A673 (cell line): ENCODE measurements around the gene RAPGEF4. TPM values are rescaled to one million over a fixed set of nuclear protein-coding genes. Genes with fewer than 3 reads are reported as not detected.

Experiments used
- BruUV-seq: library from RNA; stranded (reverse); fragments of 400-500 nt; replicated peaks from 2 replicates; lab custom pipeline; 2021; lab: Mats Ljungman, UMichigan
- CTCF ChIA-PET: fragments of 300-600 bp; sonication (Branson Sonifier 250); formaldehyde crosslinking; loops from one replicate; lab custom pipeline; 2022; ENCODE audit warnings: antibody characterized with exemption; lab: Charles Lee
- POLR2A ChIA-PET: fragments of 300-600 bp; sonication (Branson Sonifier 250); formaldehyde crosslinking; loops from one replicate; lab custom pipeline; 2022; ENCODE audit warnings: antibody characterized with exemption; ENCODE audit not compliant: low non-redundant PET; lab: Charles Lee
- DNase-seq: peaks from one replicate; pipeline ENCODE4 v3.0.0-alpha.2; 2015; ENCODE audit warnings: low spot score
- H3K27ac ChIP-seq: fragments of 200-600 bp; sonication (generic); 2 replicates; pipeline ENCODE4 v1.5.1; 2016; ENCODE audit warnings: mixed run types, low read depth, mild to moderate bottlenecking, mixed read lengths, antibody characterized with exemption, low read length; ENCODE audit not compliant: poor library complexity, severe bottlenecking
- H3K27me3 ChIP-seq: fragments of 200-600 bp; sonication (generic); replicated peaks from 2 replicates; pipeline ENCODE4 v1.6.1; 2017; ENCODE audit warnings: mixed run types, low read depth, mild to moderate bottlenecking, mixed read lengths, antibody characterized with exemption, low read length; ENCODE audit not compliant: insufficient read depth, poor library complexity
- H3K36me3 ChIP-seq: fragments of 200-600 bp; sonication (generic); 2 replicates; pipeline ENCODE4 v1.6.1; 2016; ENCODE audit warnings: mixed run types, mild to moderate bottlenecking, mixed read lengths, antibody characterized with exemption, low read length; ENCODE audit not compliant: insufficient read depth, poor library complexity, severe bottlenecking
- H3K4me1 ChIP-seq: fragments of 200-600 bp; sonication (generic); 2 replicates; pipeline ENCODE4 v1.6.1; 2017; ENCODE audit warnings: mixed run types, mild to moderate bottlenecking, mixed read lengths, antibody characterized with exemption, low read length; ENCODE audit not compliant: insufficient read depth, poor library complexity, severe bottlenecking
- H3K4me3 ChIP-seq: fragments of 200-600 bp; sonication (generic); 2 replicates; pipeline ENCODE4 v1.5.1; 2016; ENCODE audit warnings: low read depth, mixed run types, mild to moderate bottlenecking, mixed read lengths, low read length; ENCODE audit not compliant: poor library complexity, severe bottlenecking
- H3K9me3 ChIP-seq: fragments of 200-600 bp; sonication (generic); 2 replicates; pipeline ENCODE4 v1.6.1; 2016; ENCODE audit warnings: mixed run types, low read depth, mild to moderate bottlenecking, mixed read lengths, antibody characterized with exemption, low read length; ENCODE audit not compliant: poor library complexity, severe bottlenecking
- CTCF ChIP-seq: fragments of 300-800, 200-600 bp; sonication (generic); conservative IDR thresholded peaks from 2 replicates; pipeline ENCODE4 v1.5.1; 2017; ENCODE audit warnings: low read depth, mild to moderate bottlenecking, antibody characterized with exemption, low read length, moderate library complexity, mixed read lengths
- EZH2 ChIP-seq: fragments of 200-600 bp; sonication (generic); IDR thresholded peaks from 2 replicates; pipeline ENCODE4 v1.6.1; 2017; ENCODE audit warnings: borderline replicate concordance, low read depth, mild to moderate bottlenecking, mixed read lengths, antibody characterized with exemption, low read length; ENCODE audit not compliant: poor library complexity, severe bottlenecking
- intact Hi-C: fragments of 100-400 bp; cut with micrococcal nuclease; formaldehyde crosslinking; loops from one replicate; pipeline ENCODE4 v1.10.0; 2022; ENCODE audit not compliant: unreplicated experiment
- total RNA-seq: library from RNA; stranded (reverse); gene quantifications from 2 replicates; pipeline ENCODE4 v1.2.3, GENCODE V29; 2021

Gene RAPGEF4
- total RNA-seq, 1 experiment from 2014 or later = 0.26 TPM

DNA sequence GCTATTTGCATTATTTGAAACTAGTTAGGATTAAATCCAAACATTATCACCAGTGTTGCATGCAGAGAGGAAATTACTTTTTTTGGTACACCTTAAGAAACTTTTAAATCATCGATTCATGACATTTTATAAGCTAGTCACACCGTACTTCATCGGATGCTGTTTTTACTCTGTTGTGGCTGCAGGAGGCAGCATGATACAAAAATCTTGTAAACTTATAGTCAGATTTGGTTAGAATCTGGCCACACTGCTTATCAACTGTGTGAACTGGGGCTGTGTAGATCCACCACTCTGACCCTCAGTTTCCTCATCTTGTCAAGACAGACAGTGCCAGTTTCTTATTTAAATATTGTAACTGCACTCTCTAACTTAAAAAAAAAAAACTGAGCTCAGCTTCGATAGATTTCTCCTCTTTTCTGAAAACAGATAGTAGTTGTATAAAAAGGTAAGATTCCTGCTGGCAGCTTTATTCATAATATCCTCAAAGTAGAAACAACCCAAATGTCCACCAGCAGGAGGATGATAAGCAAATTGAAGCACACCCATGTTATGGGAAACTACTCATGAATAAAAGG lies 77.8 kb downstream of the RAPGEF4 start:
- Histone ChIP-seq H3K4me3 (no peak overlapping the region), H3K4me1 (no peaks in the 10 kb centered on the region), H3K27me3 (peaks cover 11% of the 10 kb centered on the region), H3K9me3 (no peaks in the 10 kb centered on the region), H3K27ac (no peak overlapping the region), H3K36me3 (no peaks in the 10 kb centered on the region)
- intact Hi-C loops = loop anchor here (2.0 to 10.0 kb wide), 2 partner anchors 117 to 1531 kb away; no protein-coding TSS in a partner anchor
- ChIA-PET CTCF (interaction anchor here (0.5 to 2.2 kb wide), 3 partner anchors 89 to 128 kb away, joined by 4 to 11 read pairs (median 8); no protein-coding TSS in a partner anchor), POLR2A (no interaction called here)
- DNase-seq = peak; percentile 26
- TF ChIP-seq EZH2 (no peak), CTCF (peak; percentile 50; the same call in 1 of the 2 replicates)
- BruUV-seq = no TSS peak

- Histone ChIP-seq H3K27ac (no peak overlapping the region), H3K4me1 (no peaks in the 10 kb centered on the region), H3K27me3 (peaks cover 11% of the 10 kb centered on the region), H3K36me3 (no peaks in the 10 kb centered on the region), H3K9me3 (no peaks in the 10 kb centered on the region), H3K4me3 (no peak overlapping the region)
- ChIA-PET CTCF (no interaction called here), POLR2A (no interaction called here)
- TF ChIP-seq EZH2 (no peak), CTCF (no peak)
- no peak for DNase-seq
- intact Hi-C loops = loop anchor here (10.0 kb wide), 1 partner anchor 1527 kb away; no protein-coding TSS in a partner anchor
- BruUV-seq = no TSS peak
These were observed 81.8 kb downstream of the RAPGEF4 start for GRCh38 chr2:172817411-172817810.

DNA sequence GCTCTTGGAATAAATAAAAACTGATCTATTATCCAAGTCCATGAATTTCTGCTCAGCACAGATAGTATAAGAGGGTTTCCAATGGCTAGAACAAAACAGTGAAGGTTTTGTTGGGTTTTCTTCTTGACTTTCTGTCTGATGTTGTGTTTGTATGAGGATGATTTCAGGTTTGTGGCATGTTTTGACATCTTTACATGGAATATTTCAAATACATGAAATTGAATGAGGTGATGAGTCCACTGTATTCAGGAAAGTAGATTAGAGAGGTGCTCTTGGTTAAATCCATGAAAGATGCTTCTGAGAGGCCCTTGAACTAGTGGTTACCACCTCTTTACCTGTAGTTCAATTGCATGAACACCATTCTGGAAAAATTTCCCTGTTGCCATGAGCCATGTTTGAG lies 84.3 kb downstream of the RAPGEF4 start:
- Histone ChIP-seq H3K27ac (no peak overlapping the region), H3K9me3 (no peaks in the 10 kb centered on the region), H3K4me3 (no peak overlapping the region), H3K27me3 (peaks cover 23% of the 10 kb centered on the region), H3K4me1 (no peaks in the 10 kb centered on the region), H3K36me3 (no peaks in the 10 kb centered on the region)
- DNase-seq = no peak
- ChIA-PET CTCF (no interaction called here), POLR2A (no interaction called here)
- no TSS peak for BruUV-seq
- TF ChIP-seq CTCF = no peak
- TF ChIP-seq EZH2 = no peak
- intact Hi-C loops = loop anchor here (10.0 kb wide), 1 partner anchor 1525 kb away; no protein-coding TSS in a partner anchor
